Neural cell (in vitro differentiated cells): ENCODE data around the gene H2BW2. TPM values are rescaled to one million over a fixed set of nuclear protein-coding genes. Genes with fewer than 3 reads are reported as not detected.

Experiments
- H2AFZ ChIP-seq: fragments of 200-600, 300-800 bp; sonication (generic), shearing (Covaris generic); 2 replicates; pipeline ENCODE4 v1.6.0; 2014; ENCODE audit warnings: low read depth, mild to moderate bottlenecking, antibody characterized with exemption, low read length, moderate library complexity
- H3F3A ChIP-seq: fragments of 200-600 bp; shearing (Covaris generic); 2 replicates; pipeline ENCODE4 v1.6.1; 2016; ENCODE audit warnings: mild to moderate bottlenecking, moderate library complexity, mixed read lengths, antibody characterized with exemption, low read length; ENCODE audit not compliant: insufficient read depth, poor library complexity, severe bottlenecking
- H3K27ac ChIP-seq: fragments of 200-600, 300-800 bp; sonication (generic), shearing (Covaris generic); 2 replicates; pipeline ENCODE4 v1.5.1; 2014; ENCODE audit warnings: mild to moderate bottlenecking, low read length, moderate library complexity
- H3K27me3 ChIP-seq: fragments of 300-800, 200-600 bp; sonication (generic), shearing (Covaris generic); 2 replicates; pipeline ENCODE4 v1.6.0; 2014; ENCODE audit warnings: mild to moderate bottlenecking, low read depth, low read length, moderate library complexity; ENCODE audit not compliant: insufficient read depth
- H3K36me3 ChIP-seq: fragments of 300-800, 200-600 bp; sonication (generic), shearing (Covaris generic); 2 replicates; pipeline ENCODE4 v1.5.1; 2014; ENCODE audit warnings: mild to moderate bottlenecking, antibody characterized with exemption, low read length, moderate library complexity; ENCODE audit not compliant: insufficient read depth
- H3K4me2 ChIP-seq: fragments of 300-800, 200-600 bp; sonication (generic), shearing (Covaris generic); 2 replicates; pipeline ENCODE4 v1.6.0; 2014; ENCODE audit warnings: mild to moderate bottlenecking, low read length
- H3K4me3 ChIP-seq: fragments of 300-800, 200-600 bp; sonication (generic), shearing (Covaris generic); 2 replicates; pipeline ENCODE4 v1.5.1; 2014; ENCODE audit warnings: mild to moderate bottlenecking, low read length, moderate library complexity
- H3K79me2 ChIP-seq: fragments of 200-600 bp; shearing (Covaris generic); replicated peaks from 2 replicates; pipeline ENCODE4 v1.6.0; 2014; ENCODE audit warnings: mild to moderate bottlenecking, low read length, moderate library complexity; ENCODE audit not compliant: insufficient read depth
- H3K9ac ChIP-seq: fragments of 300-800, 200-600 bp; sonication (generic), shearing (Covaris generic); 2 replicates; pipeline ENCODE4 v1.6.1; 2016; ENCODE audit warnings: mild to moderate bottlenecking, low read length, mixed read lengths
- H3K9me2 ChIP-seq: fragments of 200-600 bp; shearing (Covaris generic); 2 replicates; pipeline ENCODE4 v1.6.1; 2016; ENCODE audit warnings: mild to moderate bottlenecking, low read length, mixed read lengths; ENCODE audit not compliant: insufficient read depth
- H3K9me3 ChIP-seq: fragments of 200-600, 300-800 bp; sonication (generic), shearing (Covaris generic); 2 replicates; pipeline ENCODE4 v1.6.1; 2016; ENCODE audit warnings: mild to moderate bottlenecking, mixed run types, low read length, moderate library complexity, mixed read lengths
- H4K20me1 ChIP-seq: fragments of 200-600 bp; shearing (Covaris generic); 2 replicates; pipeline ENCODE4 v1.6.1; 2016; ENCODE audit warnings: mild to moderate bottlenecking, mixed run types; ENCODE audit not compliant: insufficient read depth
- CTCF ChIP-seq: fragments of 450-650 bp; IDR thresholded peaks from 2 replicates; pipeline ENCODE4 v1.5.1; 2014; ENCODE audit warnings: antibody characterized with exemption, mild to moderate bottlenecking, moderate library complexity; ENCODE audit not compliant: poor library complexity, severe bottlenecking
- EP300 ChIP-seq: fragments of 450-650 bp; conservative IDR thresholded peaks from 2 replicates; pipeline ENCODE4 v1.6.1; 2014; ENCODE audit warnings: antibody characterized with exemption, mild to moderate bottlenecking, moderate library complexity; ENCODE audit not compliant: poor library complexity, severe bottlenecking
- EZH2 ChIP-seq: fragments of 200-600, 300-800 bp; shearing (Covaris generic), sonication (generic); IDR thresholded peaks from 2 replicates; pipeline ENCODE4 v1.6.1; 2014; ENCODE audit warnings: antibody characterized with exemption, low read length, borderline replicate concordance, mild to moderate bottlenecking; ENCODE audit not compliant: insufficient read depth, poor library complexity, severe bottlenecking
- RAD21 ChIP-seq: fragments of 450-650 bp; conservative IDR thresholded peaks from 2 replicates; pipeline ENCODE4 v1.6.1; 2014; ENCODE audit warnings: antibody characterized with exemption, mild to moderate bottlenecking, moderate library complexity
- REST ChIP-seq: IDR thresholded peaks from 2 replicates; pipeline ENCODE4 v1.6.1; 2012; ENCODE audit warnings: borderline replicate concordance
- SMC3 ChIP-seq: fragments of 450-650 bp; conservative IDR thresholded peaks from 2 replicates; pipeline ENCODE4 v1.6.1; 2014; ENCODE audit warnings: antibody characterized with exemption, mild to moderate bottlenecking, moderate library complexity; ENCODE audit not compliant: poor library complexity
- TAF1 ChIP-seq: IDR thresholded peaks from 2 replicates; pipeline ENCODE4 v1.6.1; 2012; ENCODE audit warnings: low read depth
- polyA plus RNA-seq: library from polyadenylated mRNA; depleted of rRNA; stranded (reverse); fragments of >200 nt; gene quantifications from 2 replicates; pipeline ENCODE4 v1.2.3, GENCODE V29; 2014

The H2BW2 gene
- polyA plus RNA-seq, 1 donor from 2014 or later: not detected

- no peak overlapping the region for H3K4me3 ChIP-seq
- no peak overlapping the region for H3K4me2 ChIP-seq
- TF ChIP-seq EZH2: no peak
- TF ChIP-seq EP300: no peak
- no peak overlapping the region for H3K9ac ChIP-seq
- H3F3A ChIP-seq: no peaks in the 10 kb centered on the region
- no peaks in the 10 kb centered on the region for H3K36me3 ChIP-seq
- H2AFZ ChIP-seq: no peak overlapping the region
- no peaks in the 10 kb centered on the region for H3K27me3 ChIP-seq
- H3K79me2 ChIP-seq: no peaks in the 10 kb centered on the region
- no peaks in the 10 kb centered on the region for H3K9me3 ChIP-seq
- H3K27ac ChIP-seq: no peak overlapping the region
- H3K9me2 ChIP-seq: no peaks in the 10 kb centered on the region
- H4K20me1 ChIP-seq: no peaks in the 10 kb centered on the region
These were observed 44.3 kb downstream of the H2BW2 start for GRCh38 chrX:104084063-104084462.

- no peak overlapping the region for H3K4me3 ChIP-seq
- no peak for TF ChIP-seq TAF1
- H3F3A ChIP-seq: no peaks in the 10 kb centered on the region
- no peak overlapping the region for H3K4me2 ChIP-seq
- H3K27me3 ChIP-seq: no peaks in the 10 kb centered on the region
- H3K9me3 ChIP-seq: no peaks in the 10 kb centered on the region
- H3K9me2 ChIP-seq: no peaks in the 10 kb centered on the region
- no peak overlapping the region for H3K27ac ChIP-seq
- H3K9ac ChIP-seq: no peak overlapping the region
- H3K36me3 ChIP-seq: no peaks in the 10 kb centered on the region
- no peaks in the 10 kb centered on the region for H4K20me1 ChIP-seq
- H2AFZ ChIP-seq: no peak overlapping the region
- H3K79me2 ChIP-seq: no peaks in the 10 kb centered on the region
These were observed 45.0 kb downstream of the H2BW2 start for GRCh38 chrX:104084534-104085277.

- Histone ChIP-seq H3K27me3 (no peaks in the 10 kb centered on the region), H3K9ac (no peak overlapping the region), H3K36me3 (no peaks in the 10 kb centered on the region)
These were observed 45.7 kb downstream of the H2BW2 start for GRCh38 chrX:104085477-104085876.

More at GRCh38 chrX:104085477-104085876, 45.7 kb downstream of the H2BW2 start:
- Histone ChIP-seq H3K27ac (no peak overlapping the region), H3K9me2 (no peaks in the 10 kb centered on the region), H3K9me3 (no peaks in the 10 kb centered on the region), H3K4me3 (no peak overlapping the region), H3K4me2 (no peak overlapping the region), H4K20me1 (no peaks in the 10 kb centered on the region), H3F3A (no peaks in the 10 kb centered on the region), H2AFZ (no peak overlapping the region), H3K79me2 (no peaks in the 10 kb centered on the region)
- TF ChIP-seq CTCF: no peak
- no peak for TF ChIP-seq RAD21
- no peak for TF ChIP-seq SMC3
- TF ChIP-seq REST: no peak
- no peak for TF ChIP-seq EZH2
- no peak for TF ChIP-seq EP300
